Measurements from ENCODE around the gene DAPK1.

The DAPK1 gene

DNA sequence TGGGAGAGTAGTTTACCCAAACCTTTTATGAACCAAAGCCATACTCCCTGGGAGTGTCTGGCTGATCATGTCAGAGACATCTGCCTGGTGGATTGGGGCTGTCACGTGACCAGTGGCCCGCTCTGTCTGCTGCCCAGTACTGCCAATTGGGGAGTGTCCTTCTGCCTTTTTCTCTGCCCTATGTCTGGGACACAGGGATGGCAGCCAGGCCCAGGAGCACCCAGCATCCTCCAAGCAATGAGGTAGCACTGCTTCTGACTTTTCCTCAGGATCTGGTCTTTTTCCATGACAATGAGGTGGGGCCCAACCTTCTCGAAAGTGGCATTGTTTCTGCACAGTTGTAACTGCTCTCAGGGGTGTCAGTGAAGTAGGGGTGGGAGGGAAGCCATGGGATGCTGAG, 21.8 kb downstream of the DAPK1 start:
- no peak for DNase-seq

DNA sequence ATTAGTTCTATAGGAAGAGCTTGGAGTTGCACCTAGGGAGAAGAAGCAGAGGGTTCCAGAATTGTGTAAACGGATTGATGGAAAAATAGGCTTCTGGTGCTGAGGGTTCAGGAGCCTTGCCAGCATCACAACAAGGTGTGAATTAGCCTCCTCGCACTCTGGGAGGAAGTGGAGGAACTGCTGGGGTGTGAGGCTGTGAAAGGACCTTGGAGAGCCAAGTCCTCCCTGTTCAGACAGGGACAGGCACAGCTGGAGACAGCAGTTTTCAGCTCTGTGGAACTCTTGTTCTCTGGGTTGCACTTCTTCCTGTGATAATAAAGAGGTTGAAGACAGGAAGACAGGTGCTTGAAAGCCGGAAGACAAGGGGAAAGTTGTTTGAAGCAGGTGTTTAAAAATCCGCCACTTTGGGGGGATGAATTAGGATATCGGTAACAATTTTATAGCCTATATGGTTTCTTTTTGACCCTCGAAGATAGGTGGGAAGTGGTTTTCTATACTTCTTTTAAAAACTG, 22.6 kb downstream of the DAPK1 start:
- DNase-seq = no peak

DNA sequence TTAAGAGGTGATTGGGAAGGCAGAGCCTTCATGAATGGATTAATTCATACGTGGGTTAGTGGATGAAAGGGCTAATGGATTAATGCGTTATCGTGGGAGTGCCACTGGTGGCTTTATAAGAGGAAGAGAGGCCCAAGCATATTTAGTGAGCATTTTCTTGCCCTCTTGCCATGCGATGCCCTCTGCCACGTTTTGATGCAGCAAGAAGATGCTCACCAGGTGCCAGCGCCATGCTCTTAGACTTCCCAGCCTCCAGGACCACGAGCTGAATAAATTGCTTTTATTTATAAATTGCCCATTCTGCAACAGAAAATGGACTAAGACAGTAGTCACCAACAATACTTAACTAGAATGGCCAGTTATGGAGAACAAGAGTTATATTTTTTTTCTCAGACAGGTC, 24.2 kb downstream of the DAPK1 start:
- DNase-seq = no peak

DNA sequence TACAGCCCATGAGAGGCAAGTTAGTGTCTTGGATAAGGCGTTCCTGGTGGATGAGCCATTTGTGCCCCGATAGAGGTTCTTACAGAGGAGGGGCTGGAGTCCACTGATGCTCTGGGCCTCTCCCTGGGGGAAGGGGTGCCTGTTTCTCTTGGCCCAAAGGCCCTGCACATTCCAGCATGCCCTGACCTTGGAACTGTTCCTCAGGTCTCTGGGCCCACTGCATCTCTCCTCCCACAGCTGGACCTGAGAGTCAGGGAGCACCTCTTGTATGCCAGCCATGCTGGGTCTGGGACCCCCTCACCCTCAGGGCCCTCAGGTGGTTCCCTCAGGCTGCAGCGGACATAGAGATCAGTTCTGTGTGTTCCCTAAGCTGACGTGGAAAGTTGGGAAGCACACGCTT, 26.4 kb downstream of the DAPK1 start:
- DNase-seq = no peak

DNA sequence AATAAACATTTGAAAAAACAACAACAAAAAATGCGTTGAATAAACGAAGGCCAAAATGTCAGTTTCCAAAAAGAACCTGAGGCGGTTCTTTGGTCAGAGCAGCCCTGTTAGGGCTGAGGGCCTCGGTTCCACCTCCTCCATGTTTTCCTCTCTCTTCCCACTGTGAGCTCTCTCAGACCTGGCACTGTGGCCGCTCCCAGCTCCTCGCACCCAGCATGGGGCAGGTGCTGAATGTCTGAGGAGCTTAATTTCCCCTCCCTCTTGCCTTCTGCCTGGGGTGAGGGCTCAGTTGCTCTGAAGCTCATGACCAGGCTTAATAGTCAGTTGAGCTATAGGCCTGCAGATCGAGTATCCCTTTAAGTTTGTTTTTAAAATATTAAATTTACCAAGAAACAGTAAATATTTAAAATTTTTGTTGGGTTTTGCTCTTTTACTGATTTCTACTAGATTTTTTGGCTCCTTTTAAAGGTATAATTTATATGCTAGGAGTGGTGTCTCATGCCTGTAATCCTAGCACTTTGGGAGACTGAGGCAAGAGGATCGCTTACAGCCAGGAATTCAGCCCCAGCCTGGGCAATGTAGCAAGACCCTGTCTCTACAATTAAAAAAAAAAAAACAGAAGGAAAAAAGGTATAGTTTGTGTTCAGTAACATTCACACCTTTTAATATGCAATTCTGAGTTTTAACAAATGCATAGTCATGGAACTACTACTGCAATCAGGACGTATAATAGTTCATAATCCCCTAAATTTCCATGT, 28.1 kb downstream of the DAPK1 start:
- no peak for DNase-seq

DNA sequence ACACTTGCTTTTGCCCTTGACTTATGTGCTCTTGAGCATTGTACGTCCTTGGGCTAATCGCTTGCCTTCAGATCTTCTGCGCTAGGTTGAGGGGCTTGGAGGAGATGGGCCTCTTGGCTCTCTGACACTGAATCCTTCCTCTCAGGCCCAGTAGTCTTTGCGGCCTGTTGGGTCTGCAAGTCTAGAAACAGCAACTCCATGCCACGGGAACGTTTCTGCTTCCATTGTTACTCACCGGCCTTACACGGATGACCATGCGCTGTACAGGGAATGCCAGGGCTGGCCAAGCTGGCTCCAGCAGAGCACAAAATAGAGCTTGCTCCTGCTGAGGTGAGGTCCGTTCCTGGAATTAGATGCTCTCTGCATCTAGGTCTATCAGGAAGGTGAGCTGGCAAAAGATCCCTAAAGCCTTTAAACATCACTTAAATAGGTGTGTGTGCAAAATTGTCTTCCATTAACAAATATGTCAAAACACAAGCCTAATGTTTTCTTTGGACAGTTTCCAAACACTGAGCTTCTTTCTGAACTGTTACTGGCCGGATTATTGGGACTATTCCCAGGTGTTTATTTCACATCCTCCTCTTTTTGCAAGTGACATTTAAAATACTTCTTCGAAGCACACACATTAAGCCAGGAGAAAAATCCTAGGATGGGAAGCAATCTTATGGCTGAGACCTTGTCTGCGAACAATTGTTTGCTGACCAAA, 29.7 kb downstream of the DAPK1 start:
- peak; percentile 54 for DNase-seq

DNA sequence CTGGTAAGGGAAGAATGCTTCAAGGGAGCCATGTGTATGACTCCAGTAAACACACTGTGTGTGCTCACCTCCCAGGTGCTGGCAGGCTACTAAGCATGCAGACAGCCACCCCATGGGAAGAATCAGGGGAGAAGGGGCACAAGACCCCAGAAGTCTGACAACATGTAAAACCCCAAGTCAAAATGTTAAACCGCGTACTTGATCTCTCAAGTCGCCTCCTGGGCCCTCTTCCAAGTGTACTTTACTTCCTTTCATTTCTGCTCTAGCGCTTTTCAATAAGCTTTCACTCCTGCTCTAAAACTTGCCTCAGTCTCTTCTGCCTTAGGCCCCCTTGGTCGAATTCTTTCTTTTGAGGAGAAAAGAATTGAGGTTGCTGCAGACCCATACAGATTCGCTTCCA, 31.3 kb downstream of the DAPK1 start:
- no peak for DNase-seq

DNA sequence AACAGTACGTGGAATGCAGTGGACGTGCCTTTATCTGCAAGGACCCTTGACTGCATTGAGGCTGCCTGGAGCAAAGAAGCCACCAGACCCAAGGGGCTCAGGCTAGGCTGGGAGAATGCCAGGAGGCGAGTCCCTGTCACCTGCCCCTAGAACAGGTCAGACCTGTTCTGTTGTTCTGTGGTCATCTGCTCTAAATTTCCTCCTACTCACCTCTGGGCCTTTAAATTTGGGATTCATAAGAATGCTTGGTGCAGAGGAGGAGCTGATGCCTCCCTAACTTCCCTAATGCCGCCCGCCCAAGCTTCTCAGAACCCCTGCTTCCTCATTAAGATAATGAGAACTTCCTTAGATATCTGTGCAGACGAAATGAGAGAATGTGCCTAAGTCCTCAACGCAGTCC, 32.0 kb downstream of the DAPK1 start:
- DNase-seq = no peak

DNA sequence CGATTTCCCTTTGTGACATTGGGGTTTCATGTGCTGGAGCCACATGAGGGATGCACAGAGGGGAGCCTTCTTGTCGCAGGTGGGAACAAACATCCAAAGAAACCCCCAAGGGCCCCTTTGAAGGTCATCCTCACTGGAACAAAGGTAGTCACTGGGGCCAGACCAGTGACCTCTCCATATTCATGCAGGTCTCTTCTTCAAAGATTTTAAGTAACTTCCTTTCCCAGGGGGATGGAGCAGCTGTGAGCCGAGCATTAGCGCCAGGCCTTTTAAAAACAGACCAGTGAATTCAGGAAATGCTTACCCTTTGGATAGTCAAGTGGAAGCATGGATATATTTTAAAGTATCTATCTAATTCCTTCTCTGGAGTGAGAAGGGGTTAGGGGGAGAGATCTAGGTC, 33.0 kb downstream of the DAPK1 start:
- DNase-seq = no peak

DNA sequence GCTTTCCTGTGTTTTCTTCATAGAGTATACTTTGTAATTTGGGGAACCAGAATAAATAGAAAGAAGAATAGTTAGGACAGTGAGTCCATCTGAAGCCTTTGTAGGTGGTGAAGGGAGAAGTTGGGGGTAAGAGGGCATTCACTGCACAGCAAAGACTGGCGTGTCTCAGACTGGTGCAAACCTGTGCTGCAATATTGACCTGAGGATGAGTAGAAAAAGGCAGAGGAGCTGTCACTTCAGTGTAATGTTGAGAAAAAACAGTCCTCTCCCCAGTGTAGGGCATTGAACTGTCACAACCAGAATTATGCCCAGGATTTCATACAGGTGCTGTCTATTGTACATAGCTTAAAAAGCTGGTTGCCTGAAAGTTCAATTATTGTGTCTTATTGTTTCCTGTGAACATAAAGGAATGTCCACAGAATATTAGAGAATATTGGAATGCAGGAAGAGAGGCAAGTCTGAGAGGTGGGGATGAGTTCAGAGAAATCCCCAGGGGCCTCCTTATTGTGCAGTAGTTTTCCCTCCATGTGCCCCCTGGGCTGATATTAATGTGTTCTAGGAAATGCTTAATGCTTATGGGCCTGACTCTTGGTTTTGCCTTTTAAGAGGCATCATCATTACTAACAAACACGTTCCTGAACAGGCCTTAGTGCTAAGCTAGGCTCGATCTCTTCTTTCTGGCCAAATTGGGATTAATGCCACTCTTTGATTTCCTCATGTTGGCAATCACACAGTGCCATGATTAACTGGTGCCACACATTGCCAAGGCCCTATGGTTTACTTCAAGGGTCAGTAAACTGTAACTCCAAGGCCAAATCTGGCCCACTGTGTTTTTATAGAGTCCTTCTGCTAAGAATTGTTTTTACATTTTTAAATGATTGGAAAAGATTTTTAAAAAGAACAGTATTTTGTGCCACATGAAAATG, 34.0 kb downstream of the DAPK1 start:
- DNase-seq = no peak

DNA sequence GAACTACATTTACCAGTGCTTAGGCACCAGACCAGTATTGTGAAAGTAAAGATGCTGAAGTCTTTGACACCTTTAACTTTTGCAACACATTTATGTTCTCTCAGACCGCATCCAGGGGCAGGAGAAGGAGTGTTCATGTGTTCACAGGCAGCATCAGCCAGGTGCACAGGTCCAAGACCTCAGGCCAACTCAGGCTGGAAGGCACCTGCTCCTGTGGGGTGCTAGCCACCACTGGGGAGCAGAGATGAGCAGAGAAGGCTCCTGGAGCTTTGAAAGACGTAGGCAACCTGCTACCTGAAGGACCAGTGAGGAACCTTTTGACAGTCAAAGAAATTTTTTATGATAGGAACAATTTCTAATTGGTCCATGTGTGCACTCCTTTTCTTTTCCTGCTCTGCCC, 35.6 kb downstream of the DAPK1 start:
- no peak for DNase-seq

DNA sequence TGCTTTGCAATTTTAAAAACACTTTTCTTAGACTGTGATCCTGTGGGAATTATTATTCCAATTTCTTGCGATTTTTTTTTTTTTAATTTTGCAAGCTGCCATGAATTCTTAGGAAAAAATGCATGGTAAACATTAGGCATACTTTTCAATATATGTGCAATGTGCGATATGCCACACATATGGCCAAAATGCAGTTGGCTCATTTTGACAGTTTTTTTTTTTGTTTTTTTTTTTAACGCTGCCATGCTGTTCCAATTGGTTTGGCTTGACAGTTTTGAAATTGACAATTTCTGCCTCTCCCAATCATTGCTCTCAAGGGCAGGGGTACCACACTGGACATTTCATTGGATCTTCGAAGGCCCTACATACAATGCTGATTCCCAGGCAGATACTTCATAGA, 36.4 kb downstream of the DAPK1 start:
- DNase-seq = no peak

DNA sequence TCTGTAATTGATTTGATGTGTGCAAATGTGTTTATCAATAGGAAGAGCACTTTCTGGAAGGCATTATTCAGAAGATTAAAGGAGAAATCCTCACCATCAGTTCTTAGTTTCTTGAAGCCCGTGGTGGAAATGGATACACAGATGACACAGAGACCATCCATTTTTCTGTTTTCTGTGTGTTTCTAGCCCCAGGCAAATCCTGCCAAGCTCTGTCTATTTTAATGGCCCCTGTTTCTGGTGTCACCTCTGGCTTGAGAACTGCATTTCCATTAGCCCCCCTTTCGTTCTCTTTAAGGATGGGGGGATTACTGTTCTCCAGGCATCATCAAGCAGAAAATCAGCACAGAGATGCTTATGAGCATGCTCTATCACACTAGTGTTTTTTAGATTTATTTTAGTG, 37.3 kb downstream of the DAPK1 start:
- no peak for DNase-seq

DNA sequence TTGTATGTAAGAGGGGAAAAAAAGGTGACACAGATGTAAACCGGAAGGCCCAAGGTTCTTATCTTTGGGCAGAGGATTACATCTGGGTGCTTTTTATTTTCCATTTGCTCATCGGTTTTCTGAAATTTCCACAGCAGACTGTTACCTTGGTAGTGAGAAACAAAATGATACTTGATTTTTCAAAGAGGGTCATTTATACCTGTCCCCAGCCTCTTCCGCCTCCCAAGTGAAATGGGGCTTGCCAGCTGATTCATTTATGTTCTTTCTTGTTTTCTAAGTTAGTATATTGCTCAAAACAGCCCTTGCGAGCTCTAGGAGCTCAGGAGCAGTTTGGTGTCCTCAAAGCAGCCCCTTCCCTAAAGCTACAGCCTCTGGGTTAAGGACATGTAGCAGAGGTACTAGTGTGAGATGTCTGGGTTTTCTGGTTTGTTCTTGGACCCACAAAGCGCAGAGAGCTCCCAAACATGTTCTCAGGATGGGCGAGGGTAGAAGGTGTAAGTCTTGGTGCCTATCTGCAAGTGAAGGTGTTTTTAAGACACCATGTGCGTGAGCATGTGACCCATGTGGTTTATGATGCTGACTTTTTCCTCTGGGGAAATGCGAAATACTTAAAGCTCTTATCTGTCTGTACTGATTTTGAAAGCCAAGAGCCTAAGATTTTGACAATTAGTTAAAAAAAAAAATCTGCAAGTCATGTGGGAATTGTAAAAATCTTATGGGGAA, 38.3 kb downstream of the DAPK1 start:
- DNase-seq = no peak

DNA sequence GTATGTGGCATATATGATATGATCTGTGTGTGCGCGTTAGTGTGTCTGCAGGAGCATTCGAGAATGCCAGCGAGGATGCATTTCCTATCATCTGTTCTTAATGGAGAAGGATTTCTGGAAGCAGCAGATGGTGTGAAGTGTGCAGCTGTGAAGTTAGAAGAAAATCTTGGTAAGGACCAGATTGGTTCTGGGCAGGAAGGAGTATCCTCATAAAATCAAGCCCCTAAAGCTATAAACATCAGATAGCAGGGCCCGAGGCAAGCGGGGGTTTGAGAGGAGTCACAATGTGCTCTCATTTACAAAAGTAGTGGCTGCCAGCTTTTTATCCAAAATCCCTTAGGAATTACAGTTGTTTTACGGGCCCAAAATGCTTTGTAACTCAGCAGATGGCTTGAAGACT, 40.0 kb downstream of the DAPK1 start:
- DNase-seq = no peak

DNA sequence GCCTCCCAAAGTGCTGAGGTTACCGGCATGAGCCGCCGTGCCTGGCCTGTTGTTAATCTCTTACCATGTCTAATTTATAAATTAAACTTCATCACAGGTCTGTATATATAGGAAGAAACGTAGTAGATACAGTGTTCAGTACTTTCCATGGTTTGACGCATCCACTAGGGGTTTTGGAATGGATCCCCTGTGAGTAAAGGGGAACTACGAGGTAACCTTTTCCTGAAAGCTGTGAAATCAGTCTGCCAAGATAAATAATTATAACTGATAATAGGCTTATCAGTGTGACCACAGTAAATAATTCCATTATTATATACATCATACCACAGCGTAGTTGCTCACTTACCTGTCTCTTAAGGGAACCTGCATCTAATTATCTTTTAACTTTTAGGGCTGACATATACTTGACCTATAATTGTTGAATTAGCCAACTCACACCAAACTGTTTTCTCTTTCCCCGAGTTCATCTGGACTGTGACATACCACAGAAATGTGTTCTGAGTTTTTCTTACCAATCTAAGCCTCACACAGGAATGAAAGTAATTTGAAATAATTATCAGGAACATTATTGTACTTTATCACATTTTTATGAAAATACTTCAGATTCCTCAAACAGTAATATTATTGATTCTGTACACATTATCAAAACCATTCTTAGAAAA, 42.9 kb downstream of the DAPK1 start:
- DNase-seq = no peak

DNA sequence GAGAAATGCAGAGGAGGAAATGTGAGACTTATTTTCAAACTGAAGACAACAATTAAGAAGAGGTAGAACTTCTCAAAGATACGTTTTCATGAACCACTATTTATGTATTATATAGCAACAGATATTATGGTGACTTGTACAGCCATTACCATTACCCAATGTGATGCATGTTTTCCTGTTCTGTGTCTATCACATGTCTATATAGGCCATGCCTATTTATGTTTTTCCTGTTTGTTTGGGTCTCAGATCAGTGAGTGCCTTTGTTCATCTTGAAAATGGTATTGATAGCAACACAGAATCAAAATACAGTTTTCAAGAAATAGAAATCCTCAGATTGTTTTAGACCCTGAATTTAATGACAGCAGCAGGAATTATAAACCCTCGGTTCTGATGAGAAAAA, 44.0 kb downstream of the DAPK1 start:
- DNase-seq = no peak

DNA sequence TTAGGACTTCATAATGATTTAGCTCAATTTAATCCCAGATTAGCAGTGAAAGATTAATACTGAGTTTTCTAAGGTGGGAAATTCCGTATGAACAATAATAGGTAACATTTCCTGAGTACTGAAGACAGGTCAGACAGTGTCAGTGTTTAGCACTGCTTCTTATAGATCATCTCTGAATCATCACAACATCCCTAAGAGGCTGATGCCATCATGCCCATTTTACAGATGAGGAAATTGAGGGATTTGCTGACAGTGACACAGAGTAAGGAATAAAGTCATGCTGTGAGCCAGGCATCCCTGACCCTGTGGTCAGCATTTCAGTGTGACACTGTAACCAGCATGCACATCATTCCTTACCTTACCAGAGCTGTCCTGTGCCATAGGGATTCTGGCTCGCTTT, 44.5 kb downstream of the DAPK1 start:
- DNase-seq = no peak

DNA sequence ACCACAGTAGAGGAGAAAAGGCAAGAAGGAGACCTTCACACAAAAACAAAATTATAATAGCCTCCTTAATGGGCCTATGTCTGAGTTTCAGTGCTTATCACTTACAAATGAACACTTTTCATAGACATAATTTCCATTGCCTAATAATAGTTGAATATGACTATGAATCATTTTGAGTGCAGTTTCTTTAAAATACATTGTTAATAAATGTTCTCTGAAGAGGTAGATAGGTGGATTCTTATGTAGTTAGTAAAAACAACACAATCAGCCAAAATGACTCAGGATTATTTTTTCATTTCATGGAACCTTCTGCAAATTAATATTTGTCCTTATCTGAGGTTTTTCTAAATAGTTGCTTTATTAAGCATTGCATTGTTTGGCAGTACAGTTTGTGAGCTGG, 45.6 kb downstream of the DAPK1 start:
- no peak for DNase-seq

DNA sequence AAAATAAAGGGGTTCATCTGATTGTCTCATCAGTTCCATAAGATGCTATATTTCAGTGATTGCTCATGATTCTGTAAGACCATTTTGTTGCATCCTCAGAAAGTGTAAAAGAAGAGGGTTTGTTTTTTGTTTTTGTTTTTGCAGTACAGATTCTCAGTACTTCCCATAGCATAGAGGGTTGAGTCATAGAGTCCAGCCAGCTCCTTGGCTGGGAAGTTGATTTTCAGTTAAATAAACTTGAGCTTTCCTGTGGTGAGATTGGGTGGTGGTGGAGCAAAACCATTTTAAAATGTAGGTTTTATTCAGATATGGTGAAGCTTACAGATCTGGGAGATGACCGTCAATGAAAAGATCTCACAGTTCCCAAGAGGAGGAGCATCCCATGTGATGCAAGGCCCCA, 48.2 kb downstream of the DAPK1 start:
- no peak for DNase-seq

DNA sequence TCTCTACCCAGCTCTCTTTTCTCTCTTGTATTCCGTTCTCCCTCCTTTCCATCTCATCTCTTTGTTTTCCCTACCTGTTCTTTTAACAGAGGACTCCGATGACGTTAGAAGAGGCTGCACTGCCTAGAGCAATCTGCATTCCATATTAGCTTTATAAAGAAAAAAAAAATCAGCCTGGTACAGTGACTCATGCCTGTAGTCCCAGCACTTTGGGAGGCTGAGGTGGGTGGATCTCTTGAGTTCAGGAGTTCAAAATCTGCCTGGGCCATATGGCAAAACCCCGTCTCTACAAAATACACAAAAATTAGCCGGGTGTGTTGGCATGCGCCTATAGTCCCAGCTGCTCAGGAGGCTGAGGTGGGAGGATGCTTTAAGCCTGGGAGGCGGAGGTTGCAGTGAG, 49.0 kb downstream of the DAPK1 start:
- no peak for DNase-seq

DNA sequence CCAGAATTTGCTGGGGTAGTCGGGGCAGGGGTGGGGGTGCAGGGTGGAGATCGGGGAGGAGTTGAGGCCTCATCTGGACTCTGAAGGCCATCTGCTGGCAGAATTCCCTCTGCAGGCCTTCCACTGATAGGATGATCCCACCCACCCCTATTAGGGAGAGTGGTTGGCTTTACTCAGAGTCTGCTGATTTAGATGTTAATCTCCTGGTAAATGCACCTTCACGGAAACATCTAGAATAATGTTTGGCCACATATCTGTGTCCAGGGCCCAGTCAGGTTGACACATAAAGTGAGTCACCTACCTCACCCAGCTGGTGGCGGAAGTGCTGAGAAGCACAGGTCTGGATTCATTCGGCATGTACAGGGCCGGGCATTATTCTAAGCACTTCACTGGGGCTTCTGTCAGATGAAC, 50.0 kb downstream of the DAPK1 start:
- no peak for DNase-seq

Measured in NCI-H2029 treated with DMSO at 0.1 percent for 48 hours (cell line).